ENCODE results near the gene KDM4C. TPM values are rescaled to one million over a fixed set of nuclear protein-coding genes. Genes with fewer than 3 reads are reported as not detected.

Gene KDM4C
- total RNA-seq, 4 donors from 2014 or later: 52.1 to 83.6 (median 65.5) TPM

DNA sequence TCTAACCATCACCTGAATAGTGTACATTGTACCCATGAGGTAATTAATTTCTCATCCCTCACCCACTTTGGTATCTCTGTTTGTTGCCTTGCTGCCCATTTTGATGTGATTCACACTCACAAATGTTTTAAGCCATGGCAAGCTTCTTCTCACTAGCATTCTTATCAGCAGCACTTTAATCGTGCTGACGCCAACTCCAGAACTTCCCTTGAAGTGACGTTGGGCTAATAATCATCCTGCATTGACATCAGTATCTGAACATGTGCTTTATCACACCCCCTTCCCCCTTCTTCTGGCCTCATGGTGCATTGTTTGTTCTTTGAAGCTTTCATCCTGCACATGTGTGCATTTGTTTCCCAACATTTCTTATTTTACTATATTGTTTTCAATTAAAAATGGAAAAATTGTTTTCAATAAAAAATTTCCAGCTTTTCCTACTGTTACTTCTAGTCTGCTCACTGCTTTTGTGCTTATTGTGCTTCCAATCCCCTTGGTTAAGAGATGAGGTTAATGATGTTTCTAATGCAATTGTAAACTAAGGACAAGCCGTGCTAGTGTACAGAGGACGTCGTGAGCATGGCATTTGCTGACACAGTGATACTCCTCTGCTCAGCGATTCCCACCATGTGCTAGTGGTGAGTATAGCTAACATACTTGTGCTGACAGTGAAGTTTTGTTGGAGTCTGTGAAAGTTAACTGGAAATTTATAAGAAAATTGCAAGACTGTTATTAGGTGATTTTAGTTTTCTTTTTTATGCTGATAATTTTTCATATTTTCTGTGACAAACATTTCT lies 238.5 kb downstream of the KDM4C start:
- peaks cover 2% of the 10 kb centered on the region in 2 donors for H3K36me3 ChIP-seq
- peaks cover 0 to 3% of the 10 kb centered on the region in 2 donors for H3K4me1 ChIP-seq
- WGBS, 2 donors: 81 to 82% methylated on average over 7 of the region's 7 CpGs
- H3K27me3 ChIP-seq: no peaks in the 10 kb centered on the region
- intact Hi-C loops (cut with DNase I): no loop called here
- no peak for DNase-seq
- H3K4me3 ChIP-seq (replicated peaks in 1 of 3): no peak overlapping the region
- no peak overlapping the region for H3K27ac ChIP-seq
- no peak for TF ChIP-seq POLR2A (IDR thresholded peaks at IDR 0.05)
- TF ChIP-seq, protein P1, sequence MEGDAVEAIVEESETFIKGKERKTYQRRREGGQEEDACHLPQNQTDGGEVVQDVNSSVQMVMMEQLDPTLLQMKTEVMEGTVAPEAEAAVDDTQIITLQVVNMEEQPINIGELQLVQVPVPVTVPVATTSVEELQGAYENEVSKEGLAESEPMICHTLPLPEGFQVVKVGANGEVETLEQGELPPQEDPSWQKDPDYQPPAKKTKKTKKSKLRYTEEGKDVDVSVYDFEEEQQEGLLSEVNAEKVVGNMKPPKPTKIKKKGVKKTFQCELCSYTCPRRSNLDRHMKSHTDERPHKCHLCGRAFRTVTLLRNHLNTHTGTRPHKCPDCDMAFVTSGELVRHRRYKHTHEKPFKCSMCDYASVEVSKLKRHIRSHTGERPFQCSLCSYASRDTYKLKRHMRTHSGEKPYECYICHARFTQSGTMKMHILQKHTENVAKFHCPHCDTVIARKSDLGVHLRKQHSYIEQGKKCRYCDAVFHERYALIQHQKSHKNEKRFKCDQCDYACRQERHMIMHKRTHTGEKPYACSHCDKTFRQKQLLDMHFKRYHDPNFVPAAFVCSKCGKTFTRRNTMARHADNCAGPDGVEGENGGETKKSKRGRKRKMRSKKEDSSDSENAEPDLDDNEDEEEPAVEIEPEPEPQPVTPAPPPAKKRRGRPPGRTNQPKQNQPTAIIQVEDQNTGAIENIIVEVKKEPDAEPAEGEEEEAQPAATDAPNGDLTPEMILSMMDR (IDR thresholded peaks at IDR 0.05): no peak
- no peaks in the 10 kb centered on the region for H3K9me3 ChIP-seq

DNA sequence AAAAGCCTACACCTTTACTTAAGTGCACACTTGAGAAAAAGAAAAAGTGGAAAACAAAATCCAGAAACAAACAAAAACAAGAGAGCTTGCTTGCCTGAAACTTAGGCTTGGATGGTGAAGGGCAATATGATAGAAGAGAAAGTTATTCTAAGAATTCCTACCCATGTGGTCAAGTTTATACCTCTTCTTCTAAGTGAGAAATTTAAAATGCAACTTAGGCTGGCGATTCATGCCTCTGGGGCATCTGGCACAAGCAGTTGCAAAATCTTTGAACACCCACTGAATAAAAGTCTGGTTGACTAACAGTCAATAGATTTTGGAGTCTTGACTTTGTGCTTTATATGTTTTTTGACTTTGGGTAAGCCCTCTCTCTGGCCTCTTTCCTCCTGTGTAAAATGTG lies 239.6 kb downstream of the KDM4C start:
- no peak for DNase-seq
- WGBS, 2 donors: 75 to 80% methylated on average over 1 of the region's 1 CpG
- no peaks in the 10 kb centered on the region for H3K27me3 ChIP-seq
- TF ChIP-seq, protein P1 (IDR thresholded peaks at IDR 0.05): no peak
- TF ChIP-seq POLR2A (IDR thresholded peaks at IDR 0.05): no peak
- H3K36me3 ChIP-seq: peaks cover 0 to 2% of the 10 kb centered on the region in 2 donors
- H3K4me3 ChIP-seq (replicated peaks in 1 of 3): no peak overlapping the region
- intact Hi-C loops (cut with DNase I): no loop called here
- peaks cover 0 to 3% of the 10 kb centered on the region in 2 donors for H3K4me1 ChIP-seq
- no peaks in the 10 kb centered on the region for H3K9me3 ChIP-seq
- no peak overlapping the region for H3K27ac ChIP-seq

DNA sequence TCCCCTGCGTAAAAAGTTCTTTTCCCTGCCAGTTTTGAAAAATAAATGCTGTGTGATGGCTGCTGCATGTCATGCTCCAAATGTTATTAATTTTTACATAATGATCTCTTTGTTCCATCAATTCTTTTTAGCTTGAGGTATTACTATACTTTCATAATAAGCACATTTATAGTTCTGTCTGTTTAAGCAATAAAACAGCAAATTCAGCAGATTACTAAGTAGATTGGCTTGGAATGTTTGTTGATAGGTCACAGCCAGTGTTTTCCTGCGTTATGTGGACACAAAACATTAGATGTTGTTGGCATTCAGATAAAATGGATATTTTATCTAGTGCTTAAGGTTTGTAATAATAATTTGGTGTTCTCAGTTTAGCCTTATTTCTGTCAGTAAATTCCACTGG lies 242.0 kb downstream of the KDM4C start:
- intact Hi-C loops (cut with DNase I): no loop called here
- Histone ChIP-seq H3K27me3 (no peaks in the 10 kb centered on the region), H3K9me3 (no peaks in the 10 kb centered on the region), H3K4me3 (replicated peaks in 1 of 3) (no peak overlapping the region), H3K27ac (no peak overlapping the region), H3K36me3 (peaks cover 0 to 2% of the 10 kb centered on the region in 2 donors), H3K4me1 (no peaks in the 10 kb centered on the region)
- DNase-seq: no peak
- WGBS, 2 donors: 87 to 95% methylated on average over 2 of the region's 2 CpGs
- TF ChIP-seq POLR2A (IDR thresholded peaks at IDR 0.05): no peak

DNA sequence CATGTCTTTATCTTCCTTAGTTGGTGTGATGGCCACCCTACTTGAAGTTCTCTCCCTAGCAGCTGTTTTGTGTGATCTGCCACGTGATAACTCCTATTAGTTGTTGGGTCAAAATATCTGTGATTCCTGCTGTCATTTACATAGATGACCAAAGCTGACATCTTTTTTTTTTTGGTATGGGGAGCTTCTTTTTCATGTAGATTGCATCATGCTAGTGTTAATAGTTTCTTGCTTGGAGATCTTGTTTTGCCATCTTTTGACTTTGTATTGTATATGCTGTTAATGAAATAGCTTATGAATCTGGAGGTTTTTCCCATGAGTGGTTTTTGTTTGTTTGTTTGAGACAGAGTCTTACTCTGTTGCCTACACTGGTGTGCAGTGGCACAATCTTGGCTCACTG lies 243.8 kb downstream of the KDM4C start:
- intact Hi-C loops (cut with DNase I): no loop called here

DNA sequence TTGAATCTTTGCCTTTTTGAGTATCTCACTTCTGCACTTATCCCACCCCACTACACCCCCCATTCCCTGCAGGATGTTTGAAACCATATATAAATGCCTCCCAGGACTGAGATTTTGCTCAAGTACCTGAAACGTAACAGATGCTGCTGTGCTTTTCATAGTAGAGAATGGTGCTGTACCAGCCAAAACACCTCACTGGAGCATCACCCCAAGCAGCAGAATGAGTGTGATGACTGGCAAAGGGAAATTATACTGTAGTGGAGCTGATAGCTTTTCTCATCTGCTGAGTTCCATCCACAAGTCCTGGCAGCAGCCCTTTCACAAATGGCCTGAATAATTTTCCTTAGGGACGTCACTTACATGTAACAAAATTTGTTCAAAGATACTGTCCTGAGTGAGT lies 246.1 kb downstream of the KDM4C start:
- H3K9me3 ChIP-seq: no peaks in the 10 kb centered on the region
- H3K4me3 ChIP-seq (replicated peaks in 1 of 3): no peak overlapping the region
- H3K27me3 ChIP-seq: no peaks in the 10 kb centered on the region
- WGBS, 2 donors: 91 to 97% methylated on average over 2 of the region's 2 CpGs
- H3K36me3 ChIP-seq: peaks cover 3 to 7% of the 10 kb centered on the region in 2 donors
- no peak overlapping the region for H3K27ac ChIP-seq
- intact Hi-C loops (cut with DNase I): no loop called here
- TF ChIP-seq, protein P1 (IDR thresholded peaks at IDR 0.05): no peak
- no peak for TF ChIP-seq POLR2A (IDR thresholded peaks at IDR 0.05)
- H3K4me1 ChIP-seq: peaks cover 6 to 14% of the 10 kb centered on the region in 2 donors
- no peak for DNase-seq

More for the DNA sequence above, 243.8 kb downstream of the KDM4C start:
- Histone ChIP-seq H3K9me3 (no peaks in the 10 kb centered on the region), H3K4me1 (no peaks in the 10 kb centered on the region), H3K36me3 (no peaks in the 10 kb centered on the region), H3K27me3 (no peaks in the 10 kb centered on the region), H3K4me3 (replicated peaks in 1 of 3) (no peak overlapping the region), H3K27ac (no peak overlapping the region)
- DNase-seq: no peak
- WGBS, 2 donors: 94 to 100% methylated on average over 1 of the region's 1 CpG
- TF ChIP-seq, protein P1 (IDR thresholded peaks at IDR 0.05): no peak
- no peak for TF ChIP-seq POLR2A (IDR thresholded peaks at IDR 0.05)

All from thyroid gland (tissue), 4 donors.